HepG2 (cell line): ENCODE data around the gene GGT7. TPM values are rescaled to one million over a fixed set of nuclear protein-coding genes. Genes with fewer than 3 reads are reported as not detected.

Experiments used
- CAMTA2 ChIP-seq: sonication (generic); formaldehyde crosslinking; IDR thresholded peaks from 2 replicates; pipeline ENCODE4 v1.4.0; 2020; ENCODE audit warnings: mild to moderate bottlenecking, missing genetic modification reagents, borderline replicate concordance
- CBX5 ChIP-seq: sonication (generic); formaldehyde crosslinking; IDR thresholded peaks from 2 replicates; pipeline ENCODE4 v1.4.0; 2020; ENCODE audit warnings: missing genetic modification reagents, borderline replicate concordance
- CERS6 ChIP-seq: sonication (generic); formaldehyde crosslinking; IDR thresholded peaks from 2 replicates; pipeline ENCODE4 v1.5.0; 2020; ENCODE audit warnings: missing genetic modification reagents
- DNMT3B ChIP-seq: conservative IDR thresholded peaks from 2 replicates; pipeline ENCODE4 v1.6.1; 2016; ENCODE audit warnings: missing biosample characterization, control low read depth
- GPN1 ChIP-seq: sonication (generic); formaldehyde crosslinking; IDR thresholded peaks from 2 replicates; pipeline ENCODE4 v1.5.1; 2020; ENCODE audit warnings: missing genetic modification reagents, borderline replicate concordance
- HNF1A ChIP-seq, 2 experiments: sonication (generic) in 1 of 2; formaldehyde crosslinking in 1 of 2; IDR thresholded peaks; 2 replicates each; pipeline versions ENCODE4 v1.4.0 to v1.6.1; 2016 to 2020; ENCODE audit warnings: borderline replicate concordance in 1 of 2, low read depth in 1 of 2, mild to moderate bottlenecking in 1 of 2, missing genetic modification reagents in 1 of 2
- MAFG ChIP-seq: sonication (generic); formaldehyde crosslinking; IDR thresholded peaks from 2 replicates; pipeline ENCODE4 v1.5.1; 2020; ENCODE audit warnings: mild to moderate bottlenecking, missing genetic modification reagents
- MBD4 ChIP-seq: IDR thresholded peaks from 2 replicates; pipeline ENCODE4 v1.6.1; 2012; ENCODE audit warnings: low read length, inconsistent platforms, borderline replicate concordance
- MYC ChIP-seq: sonication (generic); formaldehyde crosslinking; IDR thresholded peaks from 2 replicates; pipeline ENCODE4 v1.9.0; 2021; ENCODE audit warnings: missing genetic modification reagents, borderline replicate concordance
- TAF1 ChIP-seq: sonication (generic); formaldehyde crosslinking; IDR thresholded peaks from 2 replicates; pipeline ENCODE4 v1.4.0; 2020; ENCODE audit warnings: missing genetic modification reagents
- YEATS4 ChIP-seq: sonication (generic); formaldehyde crosslinking; IDR thresholded peaks from 2 replicates; pipeline ENCODE4 v1.4.0; 2020; ENCODE audit warnings: missing genetic modification reagents, borderline replicate concordance
- ZBTB33 ChIP-seq: sonication (generic); formaldehyde crosslinking; IDR thresholded peaks from 2 replicates; pipeline ENCODE4 v1.4.0; 2020; ENCODE audit warnings: missing genetic modification reagents
- ZNF12 ChIP-seq: sonication (generic); formaldehyde crosslinking; IDR thresholded peaks from 2 replicates; pipeline ENCODE4 v1.5.0; 2020; ENCODE audit warnings: missing genetic modification reagents
- ZNF230 ChIP-seq: sonication (generic); formaldehyde crosslinking; IDR thresholded peaks from 2 replicates; pipeline ENCODE4 v1.4.0; 2020; ENCODE audit warnings: mild to moderate bottlenecking, missing genetic modification reagents
- ZNF382 ChIP-seq: sonication (generic); formaldehyde crosslinking; IDR thresholded peaks from 2 replicates; pipeline ENCODE4 v1.5.0; 2020; ENCODE audit warnings: missing genetic modification reagents, mild to moderate bottlenecking, borderline replicate concordance
- ZNF468 ChIP-seq: sonication (generic); formaldehyde crosslinking; IDR thresholded peaks from 2 replicates; pipeline ENCODE4 v1.8.0; 2022; ENCODE audit warnings: mild to moderate bottlenecking, moderate library complexity, missing genetic modification reagents
- ZNF550 ChIP-seq: sonication (generic); formaldehyde crosslinking; IDR thresholded peaks from 2 replicates; pipeline ENCODE4 v1.4.0; 2020; ENCODE audit warnings: mild to moderate bottlenecking, missing genetic modification reagents, borderline replicate concordance
- ZNF674 ChIP-seq: sonication (generic); formaldehyde crosslinking; IDR thresholded peaks from 2 replicates; pipeline ENCODE4 v1.5.0; 2020; ENCODE audit warnings: low read depth, mild to moderate bottlenecking, missing genetic modification reagents
- polyA plus RNA-seq, 8 experiments: library from polyadenylated mRNA; depleted of rRNA in 3 of 8; stranded (reverse) in 7 of 8; unstranded in 1 of 8; fragments of >200 nt; fragmentation: Illumina TruSeq in 4 of 8; extraction: Trizol in 4 of 8; gene quantifications; 2 replicates each; pipeline versions ENCODE4 v1.2.1 to v1.2.3, GENCODE V29; 2011 to 2016; ENCODE audit warnings: low read depth in 4 of 8, missing spikeins in 1 of 8, mixed read lengths in 1 of 8; ENCODE audit not compliant: insufficient read depth in 1 of 8
- total RNA-seq, 5 experiments: library from RNA; depleted of rRNA; stranded (reverse); fragments of >200 nt; fragmentation: Illumina TruSeq; extraction: Trizol; gene quantifications; 2 replicates each; pipeline ENCODE4 v1.2.3, GENCODE V29; 2016; ENCODE audit warnings: low read depth in 1 of 5
- TF ChIP-seq, protein P1 (sequence below): sonication (generic); formaldehyde crosslinking; IDR thresholded peaks from 2 replicates; pipeline ENCODE4 v1.8.0; 2023; ENCODE audit warnings: mild to moderate bottlenecking, missing genetic modification reagents
- TF ChIP-seq, protein P2 (sequence below): IDR thresholded peaks from 2 replicates; pipeline ENCODE4 v1.6.1; 2016; ENCODE audit warnings: control low read depth

GGT7 gene
- total and polyA plus RNA-seq, 2 of the 13 experiments (the other 11 are each of a cell fraction or from before 2014, with no cell fraction given): 6.6 to 23.0 TPM

DNA sequence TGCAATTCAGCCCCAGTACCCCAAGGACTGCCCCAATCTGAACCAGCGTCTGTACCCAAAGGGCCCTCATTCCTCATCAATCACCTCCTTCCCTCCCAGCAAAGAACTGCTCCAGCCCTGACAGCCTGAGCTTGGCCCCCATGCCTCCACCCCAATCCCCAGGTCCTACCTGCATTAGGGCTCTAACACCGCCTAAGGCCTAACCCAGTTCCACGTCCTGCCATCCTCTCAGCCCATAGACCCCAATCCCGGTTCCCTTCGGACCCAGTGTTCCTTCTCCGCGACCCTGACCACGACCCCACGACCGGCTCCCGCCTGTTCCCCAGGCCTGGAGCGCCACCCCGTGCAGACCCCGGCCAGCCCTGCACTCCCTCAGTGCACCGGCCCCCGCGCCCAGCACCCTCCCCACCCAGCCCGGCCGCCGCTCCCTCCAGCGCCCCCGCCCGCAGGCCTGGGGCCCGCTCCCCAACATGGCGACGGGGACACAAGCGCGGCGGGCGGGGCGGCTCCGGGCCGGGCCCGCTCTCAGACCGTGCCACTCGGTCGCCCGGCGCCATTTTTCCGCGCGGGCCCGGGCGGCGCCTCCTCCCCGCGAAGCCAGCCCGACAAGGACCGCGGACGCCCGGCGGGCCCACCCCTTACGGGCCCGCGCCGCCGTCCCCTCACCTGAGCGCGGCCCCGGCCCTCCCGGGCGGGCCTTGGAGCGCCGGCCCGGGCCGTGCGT lies 47.7 kb downstream of the GGT7 start (continued):
- TF ChIP-seq, protein P1, sequence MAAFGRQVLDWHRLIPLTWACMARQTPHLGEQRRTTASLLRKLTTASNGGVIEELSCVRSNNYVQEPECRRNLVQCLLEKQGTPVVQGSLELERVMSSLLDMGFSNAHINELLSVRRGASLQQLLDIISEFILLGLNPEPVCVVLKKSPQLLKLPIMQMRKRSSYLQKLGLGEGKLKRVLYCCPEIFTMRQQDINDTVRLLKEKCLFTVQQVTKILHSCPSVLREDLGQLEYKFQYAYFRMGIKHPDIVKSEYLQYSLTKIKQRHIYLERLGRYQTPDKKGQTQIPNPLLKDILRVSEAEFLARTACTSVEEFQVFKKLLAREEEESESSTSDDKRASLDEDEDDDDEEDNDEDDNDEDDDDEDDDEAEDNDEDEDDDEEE (CRISPR knock-in tag): peak; percentile 88; the same call in 1 of the 2 replicates
- TF ChIP-seq ZNF382 (CRISPR knock-in tag): no peak
- TF ChIP-seq, protein P2, sequence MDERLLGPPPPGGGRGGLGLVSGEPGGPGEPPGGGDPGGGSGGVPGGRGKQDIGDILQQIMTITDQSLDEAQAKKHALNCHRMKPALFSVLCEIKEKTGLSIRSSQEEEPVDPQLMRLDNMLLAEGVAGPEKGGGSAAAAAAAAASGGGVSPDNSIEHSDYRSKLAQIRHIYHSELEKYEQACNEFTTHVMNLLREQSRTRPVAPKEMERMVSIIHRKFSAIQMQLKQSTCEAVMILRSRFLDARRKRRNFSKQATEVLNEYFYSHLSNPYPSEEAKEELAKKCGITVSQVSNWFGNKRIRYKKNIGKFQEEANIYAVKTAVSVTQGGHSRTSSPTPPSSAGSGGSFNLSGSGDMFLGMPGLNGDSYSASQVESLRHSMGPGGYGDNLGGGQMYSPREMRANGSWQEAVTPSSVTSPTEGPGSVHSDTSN (CRISPR knock-in tag): no peak
- TF ChIP-seq TAF1 (CRISPR knock-in tag): peak; percentile 50; the same call in 1 of the 2 replicates
- no peak for TF ChIP-seq HNF1A (IDR thresholded peaks at IDR 0.05; ENCODE audit: low read depth)
- no peak for TF ChIP-seq HNF1A (CRISPR knock-in tag; IDR thresholded peaks at IDR 0.05; ENCODE audit: borderline replicate concordance)
- no peak; the same call in 1 of the 2 replicates for TF ChIP-seq ZNF674 (CRISPR knock-in tag)
- TF ChIP-seq MAFG (CRISPR knock-in tag): no peak
- TF ChIP-seq ZNF12 (CRISPR knock-in tag): no peak
- TF ChIP-seq ZBTB33: peak; percentile 43
- no peak for TF ChIP-seq CERS6 (CRISPR knock-in tag)
- TF ChIP-seq CAMTA2 (CRISPR knock-in tag): no peak
- TF ChIP-seq CBX5 (CRISPR knock-in tag): 0 out of 2 replicates have a peak, but pooled peaks have one; percentile 18
- no peak for TF ChIP-seq MBD4
- TF ChIP-seq ZNF468 (CRISPR knock-in tag): no peak
- TF ChIP-seq YEATS4 (CRISPR knock-in tag): no peak; the same call in 1 of the 2 replicates
- TF ChIP-seq GPN1 (CRISPR knock-in tag): no peak
- peak; percentile 87; the same call in 1 of the 2 replicates for TF ChIP-seq ZNF230 (CRISPR knock-in tag)
- TF ChIP-seq MYC (CRISPR knock-in tag): peak; percentile 14; the same call in 1 of the 2 replicates
- TF ChIP-seq ZNF550 (CRISPR knock-in tag): no peak
- TF ChIP-seq DNMT3B (CRISPR knock-in tag): no peak; the same call in 1 of the 2 replicates
